Dendritic cell treated with granulocyte-macrophage colony-stimulating factor and Interleukin-4, amounts not matched to agents 40 ng/mL and 50 ng/mL, for 4 days (primary cell): ENCODE measurements around the gene ABCA3.

ENCODE experiments used
- H3K27ac Mint-ChIP-seq: one replicate; pipeline ENCODE4 v1.8.0; 2022; ENCODE audit warnings: mild to moderate bottlenecking, mixed read lengths
- H3K27me3 Mint-ChIP-seq: one replicate; pipeline ENCODE4 v1.8.0; 2022; ENCODE audit warnings: mild to moderate bottlenecking, mixed read lengths
- H3K36me3 Mint-ChIP-seq: one replicate; pipeline ENCODE4 v1.8.0; 2022; ENCODE audit warnings: low read depth, mixed read lengths
- H3K4me1 Mint-ChIP-seq: one replicate; pipeline ENCODE4 v1.8.0; 2022; ENCODE audit warnings: low read depth, mixed read lengths
- H3K4me3 Mint-ChIP-seq: one replicate; pipeline ENCODE4 v1.8.0; 2022; ENCODE audit warnings: mild to moderate bottlenecking, moderate library complexity, mixed read lengths
- H3K9me3 Mint-ChIP-seq: one replicate; pipeline ENCODE4 v1.8.0; 2022; ENCODE audit warnings: mixed read lengths
- intact Hi-C: fragments of 100-400 bp; cut with micrococcal nuclease; formaldehyde crosslinking; loops from one replicate; pipeline ENCODE4 v1.15.0; 2022

Gene ABCA3

DNA sequence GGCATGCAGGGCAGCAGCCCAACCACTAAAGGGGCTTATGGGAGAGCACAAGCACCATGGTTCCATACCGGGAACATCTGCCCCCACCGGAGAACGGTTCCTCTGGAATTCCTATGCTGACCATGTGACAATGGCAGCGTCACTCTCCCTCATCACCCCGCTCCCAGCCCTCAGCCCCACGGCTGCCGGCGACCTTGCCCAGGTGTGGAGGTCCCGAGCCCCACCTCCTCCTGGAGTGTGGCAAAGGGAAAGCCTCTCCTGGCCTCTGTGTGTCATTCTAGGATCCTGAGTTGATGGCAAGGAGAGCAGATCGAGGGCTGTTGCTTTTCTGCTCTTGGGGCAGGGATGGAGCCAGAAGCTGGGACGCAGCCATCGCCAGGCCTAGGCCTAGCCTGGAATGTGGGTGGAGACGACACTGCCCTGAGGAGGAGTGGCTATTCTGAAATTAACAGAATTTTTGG is 54.8 kb downstream of the ABCA3 start:
- H3K4me3 Mint-ChIP-seq, result no peak overlapping the region
- H3K27me3 Mint-ChIP-seq, result no peaks in the 10 kb centered on the region
- no peaks in the 10 kb centered on the region for H3K9me3 Mint-ChIP-seq
- H3K36me3 Mint-ChIP-seq, result no peaks in the 10 kb centered on the region
- H3K4me1 Mint-ChIP-seq, result no peaks in the 10 kb centered on the region
- intact Hi-C loops, result no loop called here
- H3K27ac Mint-ChIP-seq, result no peak overlapping the region

GRCh38 chr16:2284797-2285576 is 55.5 kb downstream of the ABCA3 start:
- Mint-ChIP-seq H3K27ac (no peak overlapping the region), H3K4me3 (no peak overlapping the region), H3K4me1 (no peaks in the 10 kb centered on the region), H3K9me3 (no peaks in the 10 kb centered on the region), H3K36me3 (no peaks in the 10 kb centered on the region), H3K27me3 (no peaks in the 10 kb centered on the region)
- intact Hi-C loops, result no loop called here

DNA sequence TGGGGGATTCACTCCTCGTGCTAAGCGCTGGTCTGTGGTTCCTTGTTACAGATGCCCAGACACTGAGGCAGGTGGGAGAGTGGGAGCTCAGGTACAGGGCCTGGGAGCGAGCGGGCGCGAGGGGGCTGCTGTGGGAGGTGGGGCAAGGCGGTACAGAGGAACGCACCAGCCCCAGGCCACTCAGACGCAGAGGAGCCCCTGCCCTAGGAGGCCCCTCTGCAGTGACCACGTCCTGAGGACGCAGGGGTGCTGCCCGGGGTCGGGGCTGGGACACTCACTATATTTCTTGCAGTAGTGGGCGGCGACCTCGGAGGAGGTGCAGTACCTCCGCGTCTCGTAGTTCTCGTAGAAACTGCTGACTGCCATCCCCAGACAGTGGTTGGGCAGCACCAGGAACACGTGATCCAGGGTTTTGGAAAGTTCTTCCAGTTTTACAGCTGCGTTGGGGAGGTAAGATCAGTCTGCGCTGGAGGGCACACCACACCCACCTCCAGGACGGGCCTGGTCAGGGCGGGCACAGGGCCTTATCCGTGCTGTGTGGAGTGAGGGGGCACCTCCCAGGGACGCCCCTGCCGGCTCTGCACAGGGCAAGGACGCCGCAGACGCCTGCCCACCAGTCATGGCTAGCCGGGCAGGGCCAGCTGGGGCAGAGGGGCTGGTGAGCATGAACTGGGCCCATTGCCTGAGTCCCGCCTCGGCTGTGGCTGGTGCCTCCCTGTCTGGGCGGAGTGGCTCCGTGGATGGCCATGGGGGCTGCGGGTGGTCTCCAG is 56.3 kb downstream of the ABCA3 start:
- H3K36me3 Mint-ChIP-seq, result no peaks in the 10 kb centered on the region
- no peaks in the 10 kb centered on the region for H3K27me3 Mint-ChIP-seq
- intact Hi-C loops, result no loop called here
- H3K9me3 Mint-ChIP-seq, result no peaks in the 10 kb centered on the region
- H3K27ac Mint-ChIP-seq, result no peak overlapping the region
- no peaks in the 10 kb centered on the region for H3K4me1 Mint-ChIP-seq
- no peak overlapping the region for H3K4me3 Mint-ChIP-seq

GRCh38 chr16:2282866-2283555 is 57.5 kb downstream of the ABCA3 start:
- Mint-ChIP-seq H3K27me3 (no peaks in the 10 kb centered on the region), H3K9me3 (no peaks in the 10 kb centered on the region), H3K36me3 (no peaks in the 10 kb centered on the region), H3K27ac (no peak overlapping the region), H3K4me3 (no peak overlapping the region), H3K4me1 (no peaks in the 10 kb centered on the region)
- intact Hi-C loops, result no loop called here

DNA sequence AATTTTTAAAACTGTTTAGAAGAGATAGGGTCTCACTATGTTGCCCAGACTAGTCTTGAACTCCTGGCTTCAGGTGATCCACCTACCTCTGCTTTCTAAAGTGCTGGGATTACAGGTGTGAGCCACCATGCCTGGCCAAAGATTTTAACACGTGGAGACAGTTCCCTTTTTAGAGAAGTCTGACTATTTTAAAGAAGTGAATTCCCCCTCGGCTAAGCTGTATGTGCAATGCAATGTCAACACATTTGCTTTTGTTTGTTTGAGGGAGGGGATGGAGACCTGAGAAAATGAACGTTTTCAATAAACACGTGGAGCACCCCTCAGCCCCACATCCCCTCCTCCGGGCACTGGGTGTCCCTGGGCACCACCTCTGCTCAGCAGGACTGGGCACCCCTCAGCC is 58.3 kb downstream of the ABCA3 start:
- Mint-ChIP-seq H3K4me3 (no peak overlapping the region), H3K36me3 (no peaks in the 10 kb centered on the region), H3K27ac (no peak overlapping the region), H3K9me3 (no peaks in the 10 kb centered on the region), H3K4me1 (no peaks in the 10 kb centered on the region), H3K27me3 (no peaks in the 10 kb centered on the region)
- intact Hi-C loops, result no loop called here

- Mint-ChIP-seq H3K36me3 (no peaks in the 10 kb centered on the region), H3K27me3 (no peaks in the 10 kb centered on the region), H3K4me1 (no peaks in the 10 kb centered on the region), H3K4me3 (no peak overlapping the region), H3K9me3 (no peaks in the 10 kb centered on the region), H3K27ac (no peak overlapping the region)
- intact Hi-C loops, result no loop called here
Measured at GRCh38 chr16:2280981-2281542, 59.5 kb downstream of the ABCA3 start.

GRCh38 chr16:2280461-2280860 is 60.1 kb downstream of the ABCA3 start:
- intact Hi-C loops, result no loop called here
- Mint-ChIP-seq H3K27ac (no peak overlapping the region), H3K9me3 (no peaks in the 10 kb centered on the region), H3K4me1 (no peaks in the 10 kb centered on the region), H3K36me3 (no peaks in the 10 kb centered on the region), H3K27me3 (no peaks in the 10 kb centered on the region), H3K4me3 (no peak overlapping the region)

- H3K27ac Mint-ChIP-seq, result no peak overlapping the region
- no peaks in the 10 kb centered on the region for H3K9me3 Mint-ChIP-seq
- H3K4me1 Mint-ChIP-seq, result no peaks in the 10 kb centered on the region
- no peaks in the 10 kb centered on the region for H3K36me3 Mint-ChIP-seq
- H3K4me3 Mint-ChIP-seq, result no peak overlapping the region
- H3K27me3 Mint-ChIP-seq, result no peaks in the 10 kb centered on the region
- intact Hi-C loops, result no loop called here
Measured at GRCh38 chr16:2278956-2279800, 61.4 kb downstream of the ABCA3 start.

DNA sequence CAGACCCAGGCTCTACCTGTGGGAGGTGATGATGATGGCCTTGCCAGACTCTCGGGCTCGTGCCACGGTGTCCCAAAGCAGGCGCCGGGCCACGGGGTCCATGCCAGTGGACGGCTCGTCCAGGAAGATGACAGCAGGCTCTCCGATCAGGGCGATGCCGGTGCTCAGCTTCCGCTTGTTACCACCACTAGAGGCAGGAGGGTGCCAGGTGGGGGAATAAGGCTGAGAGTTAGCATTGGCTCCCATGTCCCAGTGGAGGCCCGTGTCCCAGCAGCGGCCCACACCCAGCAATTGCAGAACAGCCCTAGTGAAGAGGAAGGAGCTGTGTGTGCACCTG is 62.3 kb downstream of the ABCA3 start:
- intact Hi-C loops, result no loop called here
- Mint-ChIP-seq H3K4me1 (no peaks in the 10 kb centered on the region), H3K36me3 (peaks cover 5% of the 10 kb centered on the region), H3K27me3 (no peaks in the 10 kb centered on the region), H3K4me3 (no peak overlapping the region), H3K9me3 (no peaks in the 10 kb centered on the region), H3K27ac (no peak overlapping the region)

GRCh38 chr16:2277466-2278271 is 62.9 kb downstream of the ABCA3 start:
- intact Hi-C loops, result no loop called here
- H3K4me1 Mint-ChIP-seq, result peaks cover 5% of the 10 kb centered on the region
- no peak overlapping the region for H3K4me3 Mint-ChIP-seq
- no peak overlapping the region for H3K27ac Mint-ChIP-seq
- no peaks in the 10 kb centered on the region for H3K9me3 Mint-ChIP-seq
- no peaks in the 10 kb centered on the region for H3K27me3 Mint-ChIP-seq
- H3K36me3 Mint-ChIP-seq, result peaks cover 9% of the 10 kb centered on the region

DNA sequence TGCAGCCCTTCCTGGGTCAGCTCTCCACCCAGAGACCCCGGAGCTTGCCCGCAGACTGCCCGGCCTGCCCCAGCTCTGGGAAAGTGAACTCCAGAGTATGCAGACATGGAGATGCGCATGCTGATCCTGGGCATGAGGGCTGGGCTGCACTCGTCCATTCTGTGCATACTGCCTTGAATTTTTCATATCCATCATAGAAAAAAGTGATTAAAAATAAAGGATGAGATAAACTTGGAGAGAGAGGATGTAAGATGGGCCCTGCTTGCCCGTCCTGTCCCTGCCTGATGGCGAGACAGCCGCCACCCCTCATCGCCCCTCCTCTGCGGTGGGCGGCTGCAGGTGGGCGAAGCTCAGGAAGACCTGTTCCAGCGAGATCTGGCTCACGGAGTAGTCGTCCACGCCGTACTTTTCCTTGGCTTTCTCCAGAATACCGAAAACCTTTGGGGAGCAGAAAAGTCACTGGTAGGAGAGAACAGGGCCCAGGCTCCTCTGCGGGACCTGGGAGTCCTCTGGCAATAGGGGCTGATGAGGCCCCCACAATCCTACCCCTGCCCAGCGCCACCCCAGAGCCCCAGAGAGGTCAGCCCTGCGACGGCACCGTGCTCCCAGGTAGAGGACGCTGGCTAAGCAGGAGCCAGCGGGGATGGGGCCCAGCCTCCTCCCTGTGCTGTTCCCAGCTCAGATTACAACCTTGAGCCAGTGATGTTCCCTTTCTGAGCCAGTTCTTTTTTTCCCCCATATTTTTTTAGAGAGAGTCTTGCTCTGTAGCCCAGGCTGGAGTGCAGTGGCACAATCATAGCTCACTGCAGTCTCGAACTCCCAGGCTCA is 63.9 kb downstream of the ABCA3 start:
- H3K9me3 Mint-ChIP-seq, result no peaks in the 10 kb centered on the region
- intact Hi-C loops, result no loop called here
- no peak overlapping the region for H3K27ac Mint-ChIP-seq
- peaks cover 14% of the 10 kb centered on the region for H3K4me1 Mint-ChIP-seq
- H3K4me3 Mint-ChIP-seq, result no peak overlapping the region
- H3K27me3 Mint-ChIP-seq, result no peaks in the 10 kb centered on the region
- H3K36me3 Mint-ChIP-seq, result peaks cover 9% of the 10 kb centered on the region
